Activated CD4-positive, alpha-beta T cell treated with anti-CD3 and anti-CD28 coated beads for 4 hours (primary cell): ENCODE data around the gene TSPY2.
"Not testable (repeated sequence)": the region's sequence is repeated elsewhere in the genome, so short reads cannot be mapped to it uniquely, and the experiment has no call there.

ENCODE experiments used
- DNase-seq, 2 donors: peaks; one replicate each; pipeline ENCODE4 v3.0.0-alpha.2; 2020

The TSPY2 gene, protein sequence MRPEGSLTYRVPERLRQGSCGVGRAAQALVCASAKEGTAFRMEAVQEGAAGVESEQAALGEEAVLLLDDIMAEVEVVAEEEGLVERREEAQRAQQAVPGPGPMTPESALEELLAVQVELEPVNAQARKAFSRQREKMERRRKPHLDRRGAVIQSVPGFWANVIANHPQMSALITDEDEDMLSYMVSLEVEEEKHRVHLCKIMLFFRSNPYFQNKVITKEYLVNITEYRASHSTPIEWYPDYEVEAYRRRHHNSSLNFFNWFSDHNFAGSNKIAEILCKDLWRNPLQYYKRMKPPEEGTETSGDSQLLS

DNA sequence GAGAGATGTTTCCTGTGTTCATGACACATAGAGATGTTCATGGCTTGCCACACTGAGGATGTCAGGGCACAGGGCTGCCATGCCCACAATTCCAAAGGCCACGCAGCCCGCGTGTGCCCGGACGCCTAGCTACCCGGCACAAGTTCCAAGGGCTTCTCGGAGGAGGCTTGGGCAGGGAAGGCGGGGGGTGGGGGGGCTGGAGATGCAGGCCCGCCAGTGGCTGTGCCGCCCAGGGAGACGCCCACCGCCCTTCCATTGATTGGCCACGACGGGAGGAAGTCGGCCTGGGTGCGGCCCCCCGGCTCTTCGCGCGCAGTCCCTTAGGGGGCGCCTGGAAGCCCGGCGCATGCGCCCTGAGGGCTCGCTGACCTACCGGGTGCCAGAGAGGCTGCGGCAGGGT, at the start of gene TSPY2:
TSPY2 (plus strand) TSS at position 301 of the 400 bp plus-strand sequence; CDS start at position 347, 46 bp downstream.
- not testable (repeated sequence) for DNase-seq

DNA sequence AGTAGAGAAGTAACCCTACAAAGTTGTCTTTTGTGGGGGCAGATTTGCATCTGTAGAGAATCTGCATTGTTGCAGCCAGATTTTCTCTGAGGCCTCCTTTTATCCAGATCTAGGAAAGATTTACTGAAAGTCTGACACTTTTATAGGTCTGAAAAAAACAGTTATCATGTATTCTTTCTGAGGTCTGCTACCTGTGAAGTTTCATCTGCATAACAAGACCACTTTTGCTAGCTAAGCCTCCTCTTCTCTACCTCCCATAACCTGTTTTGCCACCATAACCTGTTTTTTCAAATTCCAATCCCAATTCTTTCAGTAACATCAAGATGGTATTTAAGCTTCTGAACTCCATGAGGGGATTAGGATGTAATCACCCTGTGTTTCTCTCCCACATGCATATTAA, 36.5 kb upstream of the TSPY2 start:
- not testable (repeated sequence) for DNase-seq

DNA sequence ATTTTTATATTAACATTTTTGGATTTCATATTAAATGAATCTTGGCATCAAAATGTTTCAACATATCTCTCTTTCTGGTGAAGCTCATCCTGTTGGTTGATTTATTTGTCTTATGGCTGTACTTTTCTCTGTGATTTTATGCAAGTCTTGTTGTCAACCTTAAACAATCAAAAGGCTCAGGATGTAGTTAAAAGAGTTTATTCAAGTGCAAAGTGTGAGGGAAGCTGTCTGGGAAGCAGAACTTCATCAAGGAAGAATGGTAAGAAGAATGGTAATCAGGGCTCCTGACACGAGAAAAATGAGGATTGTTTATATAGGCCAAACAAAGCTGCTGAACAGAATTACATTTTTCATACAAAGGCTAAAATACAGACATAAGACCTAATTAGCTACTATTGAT, 29.0 kb upstream of the TSPY2 start:
- not testable (repeated sequence) for DNase-seq

DNA sequence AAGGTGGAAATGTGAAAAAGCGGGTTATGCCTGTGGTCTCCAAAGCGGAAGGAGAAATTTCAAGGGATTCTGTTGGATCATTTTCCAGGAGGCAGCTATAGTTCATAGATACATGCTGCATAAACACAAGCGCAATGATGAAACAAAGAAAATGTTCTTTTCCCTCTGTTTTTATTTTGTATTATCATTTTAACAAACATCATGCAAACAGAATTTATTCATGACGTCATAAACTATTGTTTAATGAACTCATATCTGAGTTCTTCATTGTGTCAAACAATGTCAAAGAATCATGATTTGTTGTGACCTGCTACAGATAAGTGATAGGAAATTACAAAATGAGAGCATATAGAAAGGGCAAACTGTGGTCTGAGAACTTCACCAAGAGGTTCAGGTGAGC, 23.8 kb downstream of the TSPY2 start:
- not testable (repeated sequence) for DNase-seq
